ENCODE measurements around the gene AFAP1. TPM values are rescaled to one million over a fixed set of nuclear protein-coding genes. Genes with fewer than 3 reads are reported as not detected.

AFAP1 gene
- total RNA-seq, 2 donors from 2014 or later, result 18.2 to 22.5 TPM

GRCh38 chr4:7775396-7775795, 164.3 kb downstream of the AFAP1 start:
- no peak for TF ChIP-seq CTCF (conservative IDR thresholded peaks at IDR 0.05)
- H3K4me3 ChIP-seq (ENCODE audit: low read length), result no peak overlapping the region
- Mint-ChIP-seq H3K36me3 (ENCODE audit: low read depth) (peaks cover 70% of the 10 kb centered on the region), H3K27me3 (ENCODE audit: insufficient read depth) (no peaks in the 10 kb centered on the region), H3K4me1 (peaks cover 7% of the 10 kb centered on the region), H3K9me3 (no peaks in the 10 kb centered on the region), H3K27ac (no peak overlapping the region), H3K4me3 (no peak overlapping the region)
- WGBS, 2 experiments (ENCODE audit: insufficient coverage in 1 of 2, insufficient read length in 1 of 2), result 96 to 99% methylated on average over 8 to 9 of the region's 9 CpGs
- no peak for DNase-seq
- H3K27me3 ChIP-seq (ENCODE audit: control insufficient read depth, insufficient read depth, low read length, poor library complexity, severe bottlenecking), result no peaks in the 10 kb centered on the region
- H3K9me3 ChIP-seq (ENCODE audit: control insufficient read depth, low read length), result no peaks in the 10 kb centered on the region
- H3K9ac ChIP-seq (ENCODE audit: extremely low read depth, low read length, poor library complexity, severe bottlenecking), result no peak overlapping the region
- H3K4me1 ChIP-seq (ENCODE audit: control insufficient read depth, insufficient read depth, low read length), result no peaks in the 10 kb centered on the region
- no peak overlapping the region for H3K27ac ChIP-seq (ENCODE audit: low read depth, low read length)
- H3K36me3 ChIP-seq (ENCODE audit: control insufficient read depth, insufficient read depth, low read length), result peaks cover 74% of the 10 kb centered on the region

- Mint-ChIP-seq H3K27ac (no peak overlapping the region), H3K4me1 (peaks cover 7% of the 10 kb centered on the region), H3K27me3 (ENCODE audit: insufficient read depth) (no peaks in the 10 kb centered on the region), H3K4me3 (no peak overlapping the region), H3K9me3 (no peaks in the 10 kb centered on the region), H3K36me3 (ENCODE audit: low read depth) (peaks cover 73% of the 10 kb centered on the region)
- DNase-seq, result no peak
- Histone ChIP-seq H3K4me3 (ENCODE audit: low read length) (no peak overlapping the region), H3K36me3 (ENCODE audit: control insufficient read depth, insufficient read depth, low read length) (peaks cover 74% of the 10 kb centered on the region), H3K27me3 (ENCODE audit: control insufficient read depth, insufficient read depth, low read length, poor library complexity, severe bottlenecking) (no peaks in the 10 kb centered on the region), H3K4me1 (ENCODE audit: control insufficient read depth, insufficient read depth, low read length) (no peaks in the 10 kb centered on the region), H3K9ac (ENCODE audit: extremely low read depth, low read length, poor library complexity, severe bottlenecking) (no peak overlapping the region), H3K9me3 (ENCODE audit: control insufficient read depth, low read length) (no peaks in the 10 kb centered on the region), H3K27ac (ENCODE audit: low read depth, low read length) (no peak overlapping the region)
- TF ChIP-seq CTCF (conservative IDR thresholded peaks at IDR 0.05), result no peak
- 90 to 91% methylated on average over 13 to 22 of the region's 22 CpGs for WGBS, 2 experiments (ENCODE audit: insufficient coverage in 1 of 2, insufficient read length in 1 of 2)
Measured at GRCh38 chr4:7774301-7775294, 165.1 kb downstream of the AFAP1 start.

DNA sequence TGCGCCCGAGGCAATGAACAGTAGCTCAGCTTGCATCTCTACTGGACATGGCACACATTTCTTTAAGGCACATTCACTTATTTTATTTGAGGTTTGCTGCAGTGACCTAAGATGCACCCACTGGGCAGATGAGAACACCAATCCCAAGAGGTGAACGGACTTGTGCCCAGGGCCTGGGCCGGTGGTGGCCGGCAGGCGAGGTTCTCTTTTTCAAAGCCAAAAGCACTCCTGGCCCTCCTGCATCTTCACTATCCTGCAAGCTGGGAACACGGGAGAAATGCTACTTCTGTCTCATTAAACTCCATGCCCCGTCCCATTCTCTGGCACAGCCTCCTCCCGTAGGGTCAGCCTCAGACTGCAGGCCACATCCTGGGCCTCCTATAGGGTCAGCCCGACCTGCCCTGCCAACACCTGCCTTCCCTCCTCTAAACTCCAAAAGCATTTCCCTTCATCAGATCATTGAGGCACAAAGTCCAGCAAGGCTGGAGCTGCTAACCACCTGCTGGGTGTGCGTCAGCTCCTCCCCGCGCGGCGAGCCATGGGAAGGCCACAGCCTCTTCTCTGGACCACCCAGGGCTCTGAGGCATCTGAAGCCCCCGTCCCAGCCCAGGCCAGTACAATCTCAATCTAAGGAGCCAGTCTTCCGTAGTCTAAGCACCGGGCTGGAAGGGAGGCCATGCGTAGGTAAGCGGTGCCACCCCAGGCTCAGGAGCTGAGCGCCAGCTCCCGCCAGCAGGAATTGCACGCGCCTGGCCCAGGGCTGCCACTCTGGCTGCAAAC, 166.1 kb downstream of the AFAP1 start:
- Histone ChIP-seq H3K9ac (ENCODE audit: extremely low read depth, low read length, poor library complexity, severe bottlenecking) (no peak overlapping the region), H3K9me3 (ENCODE audit: control insufficient read depth, low read length) (no peaks in the 10 kb centered on the region), H3K27ac (ENCODE audit: low read depth, low read length) (no peak overlapping the region), H3K27me3 (ENCODE audit: control insufficient read depth, insufficient read depth, low read length, poor library complexity, severe bottlenecking) (no peaks in the 10 kb centered on the region), H3K4me1 (ENCODE audit: control insufficient read depth, insufficient read depth, low read length) (no peaks in the 10 kb centered on the region), H3K4me3 (ENCODE audit: low read length) (no peak overlapping the region), H3K36me3 (ENCODE audit: control insufficient read depth, insufficient read depth, low read length) (peaks cover 74% of the 10 kb centered on the region)
- Mint-ChIP-seq H3K4me3 (no peak overlapping the region), H3K36me3 (ENCODE audit: low read depth) (peaks cover 64% of the 10 kb centered on the region), H3K27me3 (ENCODE audit: insufficient read depth) (no peaks in the 10 kb centered on the region), H3K9me3 (no peaks in the 10 kb centered on the region), H3K4me1 (peaks cover 7% of the 10 kb centered on the region), H3K27ac (no peak overlapping the region)
- 92% methylated on average over 22 to 24 of the region's 24 CpGs for WGBS, 2 experiments (ENCODE audit: insufficient coverage in 1 of 2, insufficient read length in 1 of 2)
- DNase-seq, result no peak
- TF ChIP-seq CTCF (conservative IDR thresholded peaks at IDR 0.05), result no peak
